SKM-1 (cell line): ENCODE results near the gene RICTOR.

Experiments
- DNase-seq: peaks from one replicate; lab custom pipeline; 2025; ENCODE audit not compliant: unreplicated experiment; lab: John Stamatoyannopoulos, UW

The RICTOR gene

GRCh38 chr5:39100301-39100850, 26.2 kb upstream of the RICTOR start:
- no peak for DNase-seq

GRCh38 chr5:39099831-39100230, 25.6 kb upstream of the RICTOR start:
- DNase-seq: no peak

- no peak for DNase-seq
Measured at GRCh38 chr5:39093352-39093751, 19.2 kb upstream of the RICTOR start.

GRCh38 chr5:39092581-39093351, 18.6 kb upstream of the RICTOR start:
- DNase-seq: no peak

- no peak for DNase-seq
Measured at GRCh38 chr5:39091940-39092580, 17.9 kb upstream of the RICTOR start.

GRCh38 chr5:39083968-39084367, 9.8 kb upstream of the RICTOR start:
- DNase-seq: no peak

- no peak for DNase-seq
Measured at GRCh38 chr5:39082995-39083394, 8.8 kb upstream of the RICTOR start.

GRCh38 chr5:39080597-39081204, 6.5 kb upstream of the RICTOR start:
- DNase-seq: peak; percentile 68

- no peak for DNase-seq
Measured at GRCh38 chr5:39080168-39080567, 6.0 kb upstream of the RICTOR start.

- no peak for DNase-seq
Measured at GRCh38 chr5:39079147-39079546, 4.9 kb upstream of the RICTOR start.

- DNase-seq: peak; percentile 21
Measured at GRCh38 chr5:39076757-39077728, 2.8 kb upstream of the RICTOR start.

- DNase-seq: no peak
Measured at GRCh38 chr5:39076101-39076756, 2.0 kb upstream of the RICTOR start.

GRCh38 chr5:39073767-39074016, 507 bp downstream of the RICTOR start:
- DNase-seq: no peak

GRCh38 chr5:39072925-39073766, 1.1 kb downstream of the RICTOR start:
- DNase-seq: peak; percentile 14

- no peak for DNase-seq
Measured at GRCh38 chr5:39068099-39068498, 6.1 kb downstream of the RICTOR start.

- DNase-seq: no peak
Measured at GRCh38 chr5:39064450-39064849, 9.7 kb downstream of the RICTOR start.

GRCh38 chr5:39063037-39063436, 11.2 kb downstream of the RICTOR start:
- no peak for DNase-seq

- DNase-seq: no peak
Measured at GRCh38 chr5:39062530-39062929, 11.7 kb downstream of the RICTOR start.

- DNase-seq: no peak
Measured at GRCh38 chr5:39062104-39062503, 12.1 kb downstream of the RICTOR start.

- no peak for DNase-seq
Measured at GRCh38 chr5:39059064-39059463, 15.1 kb downstream of the RICTOR start.
